ENCODE data around the gene MAP1S. TPM values are rescaled to one million over a fixed set of nuclear protein-coding genes. Genes with fewer than 3 reads are reported as not detected.

The MAP1S gene
- total and polyA plus RNA-seq, 2 donors (not counting 1 experiment from before 2014, with no cell fraction given): 10.5 to 18.3 TPM

GRCh38 chr19:17737690-17738153 is 18.4 kb downstream of the MAP1S start:
- no peak overlapping the region for H3K4me2 ChIP-seq (ENCODE audit: extremely low read depth, insufficient read depth, low read length)
- no peaks in the 10 kb centered on the region for H3K9me3 ChIP-seq (ENCODE audit: control insufficient read depth, insufficient read depth, low read depth, low read length)
- H3K4me1 ChIP-seq (ENCODE audit: control insufficient read depth, extremely low read depth, insufficient read depth, low read length): peaks cover 2% of the 10 kb centered on the region
- DNase-seq (ENCODE audit: low read depth in 2 of 2): peak; percentile 14 to 43
- peaks cover under 1% of the 10 kb centered on the region for H3K79me2 ChIP-seq (ENCODE audit: control insufficient read depth, insufficient read depth, low read length)
- no peaks in the 10 kb centered on the region for H3K27me3 ChIP-seq (ENCODE audit: control insufficient read depth, insufficient read depth, low read length)
- peaks cover 9% of the 10 kb centered on the region for H3K36me3 ChIP-seq (ENCODE audit: control insufficient read depth, insufficient read depth, low read length)
- TF ChIP-seq CTCF (conservative IDR thresholded peaks at IDR 0.05 in 1 of 2, IDR thresholded peaks at IDR 0.05 in 1 of 2; ENCODE audit: low read depth in 1 of 2, low read length in 2 of 2): no peak
- TF ChIP-seq EZH2 (IDR thresholded peaks at IDR 0.05; ENCODE audit: low read length, missing control alignments): no peak
- no peaks in the 10 kb centered on the region for H4K20me1 ChIP-seq (ENCODE audit: control insufficient read depth, extremely low read depth, insufficient read depth, low read length)
- H3K4me3 ChIP-seq (replicated peaks in 1 of 4; ENCODE audit: control extremely low read depth in 1 of 4, insufficient read depth in 1 of 4, low read depth in 3 of 4, low read length in 4 of 4): no peak overlapping the region
- no peak overlapping the region for H2AFZ ChIP-seq (ENCODE audit: low read length)
- no peak overlapping the region for H3K27ac ChIP-seq (ENCODE audit: insufficient read depth, low read length)
- no peak overlapping the region for H3K9ac ChIP-seq (ENCODE audit: insufficient read depth, low read length)

- H3K27me3 ChIP-seq (ENCODE audit: control insufficient read depth, insufficient read depth, low read length): no peaks in the 10 kb centered on the region
- no peak overlapping the region for H3K9ac ChIP-seq (ENCODE audit: insufficient read depth, low read length)
- no peak overlapping the region for H3K4me2 ChIP-seq (ENCODE audit: extremely low read depth, insufficient read depth, low read length)
- peaks cover 4% of the 10 kb centered on the region for H3K36me3 ChIP-seq (ENCODE audit: control insufficient read depth, insufficient read depth, low read length)
- no peak overlapping the region for H3K4me3 ChIP-seq (replicated peaks in 1 of 4; ENCODE audit: control extremely low read depth in 1 of 4, insufficient read depth in 1 of 4, low read depth in 3 of 4, low read length in 4 of 4)
- no peaks in the 10 kb centered on the region for H3K79me2 ChIP-seq (ENCODE audit: control insufficient read depth, insufficient read depth, low read length)
- H3K9me3 ChIP-seq (ENCODE audit: control insufficient read depth, insufficient read depth, low read depth, low read length): no peaks in the 10 kb centered on the region
- DNase-seq (ENCODE audit: low read depth in 2 of 2): no peak
- H2AFZ ChIP-seq (ENCODE audit: low read length): no peak overlapping the region
- TF ChIP-seq CTCF (conservative IDR thresholded peaks at IDR 0.05 in 1 of 2, IDR thresholded peaks at IDR 0.05 in 1 of 2; ENCODE audit: low read depth in 1 of 2, low read length in 2 of 2): no peak
- TF ChIP-seq EZH2 (IDR thresholded peaks at IDR 0.05; ENCODE audit: low read length, missing control alignments): no peak
- no peaks in the 10 kb centered on the region for H4K20me1 ChIP-seq (ENCODE audit: control insufficient read depth, extremely low read depth, insufficient read depth, low read length)
- H3K27ac ChIP-seq (ENCODE audit: insufficient read depth, low read length): no peak overlapping the region
- peaks cover 2% of the 10 kb centered on the region for H3K4me1 ChIP-seq (ENCODE audit: control insufficient read depth, extremely low read depth, insufficient read depth, low read length)
These were observed 20.0 kb downstream of the MAP1S start for GRCh38 chr19:17739121-17739875.

GRCh38 chr19:17741456-17741855 is 22.2 kb downstream of the MAP1S start:
- H3K79me2 ChIP-seq (ENCODE audit: control insufficient read depth, insufficient read depth, low read length): no peaks in the 10 kb centered on the region
- no peak overlapping the region for H3K4me2 ChIP-seq (ENCODE audit: extremely low read depth, insufficient read depth, low read length)
- DNase-seq (ENCODE audit: low read depth in 2 of 2): no peak
- H3K4me1 ChIP-seq (ENCODE audit: control insufficient read depth, extremely low read depth, insufficient read depth, low read length): peaks cover 2% of the 10 kb centered on the region
- H4K20me1 ChIP-seq (ENCODE audit: control insufficient read depth, extremely low read depth, insufficient read depth, low read length): no peaks in the 10 kb centered on the region
- H2AFZ ChIP-seq (ENCODE audit: low read length): no peak overlapping the region
- H3K36me3 ChIP-seq (ENCODE audit: control insufficient read depth, insufficient read depth, low read length): no peaks in the 10 kb centered on the region
- H3K27me3 ChIP-seq (ENCODE audit: control insufficient read depth, insufficient read depth, low read length): no peaks in the 10 kb centered on the region
- no peak overlapping the region for H3K9ac ChIP-seq (ENCODE audit: insufficient read depth, low read length)
- no peak overlapping the region for H3K27ac ChIP-seq (ENCODE audit: insufficient read depth, low read length)
- H3K9me3 ChIP-seq (ENCODE audit: control insufficient read depth, insufficient read depth, low read depth, low read length): no peaks in the 10 kb centered on the region
- TF ChIP-seq EZH2 (IDR thresholded peaks at IDR 0.05; ENCODE audit: low read length, missing control alignments) (no peak), CTCF (conservative IDR thresholded peaks at IDR 0.05 in 1 of 2, IDR thresholded peaks at IDR 0.05 in 1 of 2; ENCODE audit: low read depth in 1 of 2, low read length in 2 of 2) (no peak)
- no peak overlapping the region for H3K4me3 ChIP-seq (replicated peaks in 1 of 4; ENCODE audit: control extremely low read depth in 1 of 4, insufficient read depth in 1 of 4, low read depth in 3 of 4, low read length in 4 of 4)

All from fibroblast of lung (primary cell).